ENCODE results near the gene ZNF561. TPM values are rescaled to one million over a fixed set of nuclear protein-coding genes. Genes with fewer than 3 reads are reported as not detected.
A peak's percentile ranks its signal among the peaks of the same experiment; 100 is the strongest.
"Not testable (repeated sequence)": the region's sequence is repeated elsewhere in the genome, so short reads cannot be mapped to it uniquely, and the experiment has no call there.

ZNF561 gene
- 89.8 to 99.0 TPM (median 91.9 TPM) in 3 replicates for total RNA-seq

DNA sequence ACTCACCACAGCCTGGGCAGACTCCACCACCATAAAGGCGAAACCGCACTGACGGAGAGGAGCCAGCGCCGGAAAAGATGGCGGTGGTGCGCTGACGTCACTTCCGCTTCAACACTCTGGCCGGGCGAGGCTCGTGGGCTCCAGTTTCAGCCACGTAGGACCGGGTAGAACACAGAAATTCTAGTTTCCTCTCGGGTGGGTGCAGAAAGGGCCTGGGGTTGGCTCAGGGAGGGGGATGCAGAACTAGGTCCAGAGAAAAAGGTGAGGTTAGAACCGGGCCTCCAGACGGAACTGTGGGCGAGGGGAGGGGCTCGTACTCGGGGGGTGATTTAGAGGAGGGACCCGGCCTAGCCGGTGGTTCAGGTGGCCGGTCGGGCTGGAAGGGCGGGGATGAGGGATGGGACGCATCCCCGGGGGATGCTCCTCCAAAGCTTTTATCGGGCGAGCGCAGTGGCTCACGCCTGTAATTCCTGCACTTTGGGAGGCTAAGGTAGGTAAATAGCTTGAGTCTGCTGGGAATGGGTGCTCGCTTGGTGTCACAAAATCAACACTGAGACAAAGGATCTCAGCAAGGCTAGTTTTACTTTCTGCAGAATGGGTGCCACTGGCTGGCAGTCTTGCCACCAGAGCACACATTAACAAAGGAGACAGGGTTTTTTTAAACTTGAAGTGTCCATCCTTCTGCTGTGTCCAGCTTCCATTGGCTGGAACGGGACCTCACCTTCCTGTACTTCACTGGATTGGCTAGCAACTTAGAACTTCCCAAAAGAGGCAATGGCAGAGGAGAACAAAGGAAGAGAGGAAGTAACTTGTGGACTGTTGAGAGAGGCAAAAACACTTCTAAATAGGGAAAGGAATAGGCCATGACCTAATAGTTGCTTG lies at the start of gene ZNF561:
Gene ZNF561, minus strand, starts transcription at position 77 of the 882 bp plus-strand sequence. CDS start 1,776 bp downstream, outside the sequence.
- TF ChIP-seq, protein P1, sequence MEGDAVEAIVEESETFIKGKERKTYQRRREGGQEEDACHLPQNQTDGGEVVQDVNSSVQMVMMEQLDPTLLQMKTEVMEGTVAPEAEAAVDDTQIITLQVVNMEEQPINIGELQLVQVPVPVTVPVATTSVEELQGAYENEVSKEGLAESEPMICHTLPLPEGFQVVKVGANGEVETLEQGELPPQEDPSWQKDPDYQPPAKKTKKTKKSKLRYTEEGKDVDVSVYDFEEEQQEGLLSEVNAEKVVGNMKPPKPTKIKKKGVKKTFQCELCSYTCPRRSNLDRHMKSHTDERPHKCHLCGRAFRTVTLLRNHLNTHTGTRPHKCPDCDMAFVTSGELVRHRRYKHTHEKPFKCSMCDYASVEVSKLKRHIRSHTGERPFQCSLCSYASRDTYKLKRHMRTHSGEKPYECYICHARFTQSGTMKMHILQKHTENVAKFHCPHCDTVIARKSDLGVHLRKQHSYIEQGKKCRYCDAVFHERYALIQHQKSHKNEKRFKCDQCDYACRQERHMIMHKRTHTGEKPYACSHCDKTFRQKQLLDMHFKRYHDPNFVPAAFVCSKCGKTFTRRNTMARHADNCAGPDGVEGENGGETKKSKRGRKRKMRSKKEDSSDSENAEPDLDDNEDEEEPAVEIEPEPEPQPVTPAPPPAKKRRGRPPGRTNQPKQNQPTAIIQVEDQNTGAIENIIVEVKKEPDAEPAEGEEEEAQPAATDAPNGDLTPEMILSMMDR (IDR thresholded peaks at IDR 0.05; ENCODE audit: unreplicated experiment) = no peak
- H3K27ac Mint-ChIP-seq = peak within 1 kb of the TSS; percentile 100
- no peaks in the 10 kb centered on the region for H3K27me3 Mint-ChIP-seq (ENCODE audit: low read depth)
- H3K4me3 Mint-ChIP-seq = peak within 1 kb of the TSS; percentile 93
- H3K36me3 Mint-ChIP-seq = peaks cover 24% of the 10 kb centered on the region
- DNase-seq (ENCODE audit: low spot score in 2 of 2, unreplicated experiment in 2 of 2) = peak; percentile 80 to 87
- no peaks in the 10 kb centered on the region for H3K9me3 Mint-ChIP-seq
- H3K4me1 Mint-ChIP-seq = peaks cover 30% of the 10 kb centered on the region

DNA sequence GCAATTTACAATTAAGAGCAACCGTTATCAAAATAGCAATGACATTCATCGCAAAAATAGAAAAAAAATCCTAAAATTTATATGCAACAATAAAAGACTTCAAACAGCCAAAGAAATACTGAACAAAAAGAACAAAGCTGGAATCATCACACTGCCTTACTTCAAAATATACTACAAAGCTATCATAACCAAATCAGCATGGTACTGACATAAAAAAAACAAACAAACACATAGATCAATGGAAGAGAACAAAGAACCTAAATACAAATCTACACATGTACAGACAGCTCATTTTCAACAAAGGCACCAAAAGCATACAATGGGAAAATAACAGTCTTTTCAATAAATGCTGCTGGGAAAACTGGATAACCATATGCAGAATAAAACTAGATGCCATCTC lies 47.5 kb upstream of the ZNF561 start:
- TF ChIP-seq, protein P1 (IDR thresholded peaks at IDR 0.05; ENCODE audit: unreplicated experiment) = no peak
- no peak overlapping the region for H3K4me3 Mint-ChIP-seq
- no peak overlapping the region for H3K27ac Mint-ChIP-seq
- no peaks in the 10 kb centered on the region for H3K27me3 Mint-ChIP-seq (ENCODE audit: low read depth)
- no peaks in the 10 kb centered on the region for H3K4me1 Mint-ChIP-seq
- DNase-seq (ENCODE audit: low spot score in 2 of 2, unreplicated experiment in 2 of 2) = no peak
- peaks cover 57% of the 10 kb centered on the region for H3K9me3 Mint-ChIP-seq
- H3K36me3 Mint-ChIP-seq = peaks cover 77% of the 10 kb centered on the region

DNA sequence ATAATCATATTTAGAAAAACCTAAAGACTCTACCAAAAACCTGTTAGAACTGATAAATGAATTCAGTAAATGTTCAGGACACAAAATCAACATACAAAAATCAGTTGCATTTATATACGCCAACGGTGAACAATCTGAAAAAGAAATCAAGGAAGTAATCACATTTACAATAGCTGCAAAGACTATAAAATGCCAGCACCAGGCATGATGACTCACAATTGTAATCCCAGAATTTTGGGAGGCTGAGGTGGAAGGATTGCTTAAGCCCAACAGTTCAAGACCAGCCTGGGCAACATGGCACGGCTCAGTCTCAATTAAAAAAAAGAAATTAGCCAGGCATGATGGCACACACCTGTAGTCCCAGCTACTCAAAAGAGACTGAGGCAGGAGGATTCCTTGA lies 46.9 kb upstream of the ZNF561 start:
- TF ChIP-seq, protein P1 (IDR thresholded peaks at IDR 0.05; ENCODE audit: unreplicated experiment) = no peak
- no peak overlapping the region for H3K27ac Mint-ChIP-seq
- peaks cover 54% of the 10 kb centered on the region for H3K9me3 Mint-ChIP-seq
- no peaks in the 10 kb centered on the region for H3K4me1 Mint-ChIP-seq
- no peak for DNase-seq (ENCODE audit: low spot score in 2 of 2, unreplicated experiment in 2 of 2)
- H3K36me3 Mint-ChIP-seq = peaks cover 73% of the 10 kb centered on the region
- no peak overlapping the region for H3K4me3 Mint-ChIP-seq
- H3K27me3 Mint-ChIP-seq (ENCODE audit: low read depth) = no peaks in the 10 kb centered on the region

DNA sequence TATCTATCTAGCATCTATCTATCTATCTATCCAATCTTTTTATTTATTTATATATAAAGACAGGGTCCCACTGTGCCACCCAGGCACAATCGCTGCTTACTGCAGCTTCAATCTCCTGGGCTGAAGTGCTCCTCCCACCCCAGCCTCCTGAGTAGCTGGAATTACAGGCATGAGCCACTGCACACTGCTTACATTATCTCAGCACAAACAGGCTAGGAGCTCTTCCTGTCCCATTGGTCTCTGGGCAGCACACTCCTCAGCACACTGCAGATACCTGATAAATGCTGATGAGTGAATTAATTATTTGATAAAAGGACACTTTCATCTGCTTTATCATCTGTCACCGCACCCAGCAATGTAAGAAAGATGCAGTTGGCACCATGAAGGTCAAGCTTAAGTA lies 37.7 kb upstream of the ZNF561 start:
- DNase-seq (ENCODE audit: low spot score in 2 of 2, unreplicated experiment in 2 of 2) = no peak
- Mint-ChIP-seq H3K4me3 (no peak overlapping the region), H3K9me3 (peaks cover 6% of the 10 kb centered on the region), H3K36me3 (peaks cover 36% of the 10 kb centered on the region), H3K27me3 (ENCODE audit: low read depth) (no peaks in the 10 kb centered on the region), H3K4me1 (no peaks in the 10 kb centered on the region), H3K27ac (no peak overlapping the region)
- TF ChIP-seq, protein P1 (IDR thresholded peaks at IDR 0.05; ENCODE audit: unreplicated experiment) = no peak

DNA sequence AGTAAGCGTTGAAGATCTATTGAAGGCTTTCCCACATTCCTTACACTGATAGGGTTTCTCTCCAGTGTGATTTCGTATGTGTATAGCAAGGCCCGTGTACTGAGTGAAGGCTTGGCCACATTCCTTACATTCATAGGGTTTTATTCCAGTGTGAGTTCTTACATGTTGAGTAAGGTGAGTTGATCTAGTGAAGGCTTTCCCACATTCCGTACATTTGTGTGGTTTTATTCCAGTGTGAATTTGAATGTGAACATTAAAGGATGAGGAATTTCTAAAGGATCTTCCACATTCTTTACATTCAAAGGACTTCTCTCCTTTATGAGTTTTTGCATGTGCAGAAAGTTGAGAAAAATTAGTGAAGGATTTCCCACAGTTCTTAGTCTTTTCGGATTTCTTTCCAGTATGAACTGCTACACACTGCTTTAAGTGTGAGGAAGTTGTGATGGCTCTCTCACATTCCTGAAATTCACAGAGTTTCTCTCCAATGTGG lies 32.1 kb upstream of the ZNF561 start:
- Mint-ChIP-seq H3K36me3 (peaks cover 78% of the 10 kb centered on the region), H3K9me3 (peaks cover 44% of the 10 kb centered on the region)
- H3K27ac Mint-ChIP-seq; H3K4me1 Mint-ChIP-seq; DNase-seq (ENCODE audit: low spot score in 2 of 2, unreplicated experiment in 2 of 2); H3K27me3 Mint-ChIP-seq (ENCODE audit: low read depth); H3K4me3 Mint-ChIP-seq: not testable (repeated sequence)

DNA sequence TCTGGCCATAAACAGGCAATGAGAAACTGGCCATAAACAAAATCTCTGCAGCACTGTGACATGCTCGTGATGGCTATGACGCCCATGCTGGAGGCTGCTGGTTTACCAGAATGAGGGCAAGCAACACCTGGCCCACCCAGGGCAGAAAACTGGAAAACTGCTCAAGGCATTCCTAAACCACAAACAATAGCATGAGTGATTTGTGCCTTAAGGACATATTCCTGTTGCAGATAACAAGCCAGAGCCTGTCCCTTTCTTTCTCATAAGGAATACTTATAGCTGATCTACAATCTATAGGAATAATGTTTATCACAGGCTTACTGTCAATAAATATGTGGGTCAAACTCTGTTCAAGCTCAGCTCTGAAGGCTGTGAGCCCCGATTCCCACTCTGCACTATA lies 30.4 kb upstream of the ZNF561 start:
- peaks cover 44% of the 10 kb centered on the region for H3K9me3 Mint-ChIP-seq

More for the DNA sequence above, 30.4 kb upstream of the ZNF561 start:
- DNase-seq (ENCODE audit: low spot score in 2 of 2, unreplicated experiment in 2 of 2); H3K4me3 Mint-ChIP-seq; H3K27me3 Mint-ChIP-seq (ENCODE audit: low read depth); H3K4me1 Mint-ChIP-seq; H3K27ac Mint-ChIP-seq: not testable (repeated sequence)
- H3K36me3 Mint-ChIP-seq = peaks cover 75% of the 10 kb centered on the region

Measured in mesothelial cell of epicardium (in vitro differentiated cells).